GM11168 (cell line): ENCODE results near the gene DGKZ.

ENCODE experiments used
- in situ Hi-C: fragments of 300-500 bp; cut with MboI; formaldehyde crosslinking; loops from one replicate; pipeline ENCODE4 v1.12.0; 2022; ENCODE audit warnings: low sequenced_read_pairs; ENCODE audit not compliant: unreplicated experiment

Gene DGKZ

DNA sequence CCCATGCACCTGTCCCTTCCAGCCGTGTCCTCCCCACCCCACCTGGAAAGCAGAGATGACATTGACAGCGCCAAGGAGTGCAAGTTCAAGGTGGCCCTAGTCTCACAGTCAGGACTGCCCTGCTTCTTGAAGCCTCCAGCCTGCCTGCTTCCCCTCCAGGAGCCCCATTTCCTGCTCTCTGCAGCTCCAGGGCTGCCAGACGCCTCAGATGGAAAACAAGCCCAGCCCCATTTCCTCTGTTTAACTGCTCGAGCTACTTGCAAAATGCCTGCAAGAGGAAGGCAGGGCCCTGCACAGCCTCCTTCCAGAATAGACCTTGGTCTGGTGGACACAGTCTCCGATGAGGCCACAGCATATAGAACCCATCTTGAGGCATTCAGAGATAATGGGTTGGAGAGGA lies 5.0 kb upstream of the DGKZ start:
- in situ Hi-C loops: no loop called here

DNA sequence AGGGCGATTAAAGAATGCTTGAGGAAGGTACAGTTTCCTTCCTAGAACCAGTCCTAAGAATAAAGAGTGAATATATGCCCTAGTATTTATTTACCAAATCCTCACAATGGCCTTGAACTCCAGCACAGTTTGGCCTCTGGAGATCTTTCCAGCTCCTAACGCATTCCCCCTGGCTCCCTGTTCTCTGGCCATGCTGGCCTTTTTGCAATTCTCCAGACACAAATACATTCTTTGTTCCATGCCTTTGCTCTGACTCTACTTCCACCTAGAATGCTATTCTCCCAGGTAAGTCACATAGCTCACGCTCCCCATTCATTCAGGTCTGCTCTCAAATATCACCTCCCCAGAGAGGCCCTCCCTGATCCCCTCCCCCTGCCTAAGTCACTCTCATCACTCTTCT lies 3.7 kb upstream of the DGKZ start:
- in situ Hi-C loops: no loop called here

DNA sequence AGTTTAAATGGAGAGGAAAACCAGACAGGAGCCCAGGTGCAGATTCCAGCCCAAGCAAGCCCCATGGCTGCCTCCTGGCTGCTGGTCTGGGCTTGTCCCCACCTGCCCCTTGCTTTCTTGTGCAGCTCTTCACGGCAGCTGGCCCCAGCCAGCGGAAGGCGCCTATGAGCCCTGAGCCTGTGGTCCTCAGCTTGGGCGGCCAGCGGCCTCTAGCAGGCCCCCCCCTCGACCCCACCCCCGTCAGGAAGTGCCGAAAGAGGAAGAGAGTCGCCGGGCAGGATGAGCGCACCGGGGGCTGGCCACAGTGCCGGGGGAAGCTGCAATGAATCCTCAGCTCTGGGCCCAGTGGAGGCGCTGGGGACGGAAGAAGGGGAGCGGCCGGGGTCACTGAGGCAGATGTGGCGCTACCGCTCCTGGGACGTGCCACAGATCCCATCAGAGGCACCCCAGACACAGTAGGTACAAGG lies 2.1 kb upstream of the DGKZ start:
- in situ Hi-C loops: no loop called here

DNA sequence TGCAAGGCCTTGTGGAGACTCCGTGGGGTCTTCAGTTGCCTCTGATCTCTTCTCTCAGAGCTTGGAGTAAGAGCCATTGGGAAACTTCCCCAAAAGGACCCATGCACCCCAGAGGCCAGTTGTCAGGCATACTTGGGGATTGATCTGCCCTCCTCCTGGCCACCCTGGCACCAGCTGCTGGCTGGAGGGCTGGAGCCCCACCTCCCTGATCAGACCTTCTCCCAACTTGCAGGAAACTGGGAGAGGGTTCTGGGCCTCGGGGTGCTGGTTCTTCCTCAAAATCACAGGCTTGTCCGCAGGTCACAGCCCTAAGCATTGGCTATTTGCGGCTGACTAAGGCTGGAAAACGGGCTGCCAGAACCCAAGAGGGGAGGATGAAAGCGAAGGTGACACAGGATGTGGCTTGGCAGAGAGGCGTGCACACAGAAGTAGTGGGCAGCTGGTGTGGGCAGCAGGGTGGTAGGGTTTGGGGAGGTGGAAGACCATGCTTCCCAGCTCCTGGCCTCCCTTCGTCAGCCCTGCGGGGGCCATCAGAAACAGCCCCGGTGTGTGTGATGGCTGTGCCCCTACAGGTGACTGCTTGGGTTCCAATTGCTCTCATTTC lies 1.3 kb upstream of the DGKZ start:
- in situ Hi-C loops: no loop called here

DNA sequence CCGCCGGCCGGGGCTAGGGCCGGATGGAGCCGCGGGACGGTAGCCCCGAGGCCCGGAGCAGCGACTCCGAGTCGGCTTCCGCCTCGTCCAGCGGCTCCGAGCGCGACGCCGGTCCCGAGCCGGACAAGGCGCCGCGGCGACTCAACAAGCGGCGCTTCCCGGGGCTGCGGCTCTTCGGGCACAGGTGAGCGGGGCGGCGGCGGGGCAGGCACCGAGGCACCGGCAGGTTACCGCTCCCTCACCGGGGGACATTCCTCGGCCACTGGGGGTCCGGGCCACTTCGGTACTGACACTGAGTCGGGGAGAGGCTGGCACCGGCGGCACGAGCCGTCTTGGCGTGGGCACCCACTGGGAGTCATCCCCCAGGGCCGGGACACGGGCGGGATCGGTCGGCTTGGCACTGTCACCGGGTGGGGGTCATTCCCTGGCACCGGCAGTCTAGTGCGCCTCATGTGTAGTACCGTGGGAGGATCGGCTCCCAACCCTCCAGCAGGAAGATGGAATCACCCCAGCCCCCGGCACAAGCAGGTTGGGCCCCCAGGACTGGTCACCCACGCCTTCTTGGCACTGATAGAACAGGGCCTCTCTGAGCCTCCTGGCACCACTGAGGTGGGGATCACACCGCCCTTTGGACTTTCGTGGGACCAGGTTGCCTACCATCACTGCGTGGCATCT lies 511 bp downstream of the DGKZ start:
- in situ Hi-C loops: no loop called here

DNA sequence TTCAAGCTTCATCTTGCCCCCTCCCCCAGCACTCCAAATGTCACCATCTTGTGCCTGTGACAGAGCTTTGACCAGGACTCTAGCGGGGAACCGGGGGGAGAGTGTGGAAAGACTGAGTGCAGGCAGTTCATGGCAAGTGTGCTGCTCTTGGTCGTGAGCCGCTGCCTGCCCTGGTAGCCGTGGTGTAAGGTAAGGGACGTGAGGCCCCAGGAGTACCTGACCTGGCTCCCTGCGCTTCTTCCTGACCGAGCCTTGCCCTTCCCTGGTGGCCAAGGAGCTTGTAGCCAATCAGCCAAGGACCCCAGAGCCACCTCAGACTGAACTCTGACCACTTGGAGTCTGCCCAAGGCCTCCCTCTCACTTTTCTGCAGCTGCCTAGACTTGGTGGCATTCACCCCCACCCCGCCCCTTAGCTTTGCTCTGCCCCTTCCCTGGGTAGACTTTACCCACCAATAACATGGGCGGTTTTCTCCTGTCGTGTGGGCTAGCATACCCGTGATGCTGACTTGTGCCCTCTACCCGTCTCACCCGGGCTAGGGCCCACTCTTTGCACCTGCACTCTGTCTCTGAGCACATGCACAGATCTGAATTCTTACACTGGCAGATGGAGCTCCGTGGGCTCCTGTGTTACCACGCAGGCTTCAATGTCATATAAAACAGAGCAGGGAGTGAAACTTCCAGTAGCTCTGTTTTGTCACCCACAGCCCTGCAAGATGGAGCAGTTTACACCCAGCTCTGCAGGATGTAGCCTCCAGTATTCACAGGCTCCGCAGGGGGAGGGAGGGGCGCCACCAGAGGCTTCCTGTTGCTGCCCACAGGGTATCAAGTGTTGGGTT lies 1.5 kb downstream of the DGKZ start:
- in situ Hi-C loops: no loop called here

DNA sequence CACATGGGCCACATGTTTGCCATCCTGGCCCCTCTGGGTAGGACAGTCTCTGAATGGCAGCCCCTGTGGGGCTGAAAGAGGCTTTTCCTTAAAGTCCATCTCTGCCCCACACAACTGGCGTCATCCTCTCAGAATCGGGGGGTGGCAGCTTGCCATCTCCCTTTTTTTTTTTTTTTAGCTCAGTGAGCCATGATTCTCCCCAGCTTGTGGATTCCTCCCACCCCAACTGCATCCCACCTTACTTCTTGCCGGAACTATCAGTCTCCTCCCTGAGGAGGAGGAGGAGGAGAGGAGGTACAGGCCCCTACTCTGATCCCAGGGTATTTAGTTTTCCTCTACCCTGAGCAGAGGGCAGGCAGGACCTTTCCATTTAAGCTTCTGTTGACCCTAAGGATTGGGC lies 3.4 kb downstream of the DGKZ start:
- in situ Hi-C loops: no loop called here

DNA sequence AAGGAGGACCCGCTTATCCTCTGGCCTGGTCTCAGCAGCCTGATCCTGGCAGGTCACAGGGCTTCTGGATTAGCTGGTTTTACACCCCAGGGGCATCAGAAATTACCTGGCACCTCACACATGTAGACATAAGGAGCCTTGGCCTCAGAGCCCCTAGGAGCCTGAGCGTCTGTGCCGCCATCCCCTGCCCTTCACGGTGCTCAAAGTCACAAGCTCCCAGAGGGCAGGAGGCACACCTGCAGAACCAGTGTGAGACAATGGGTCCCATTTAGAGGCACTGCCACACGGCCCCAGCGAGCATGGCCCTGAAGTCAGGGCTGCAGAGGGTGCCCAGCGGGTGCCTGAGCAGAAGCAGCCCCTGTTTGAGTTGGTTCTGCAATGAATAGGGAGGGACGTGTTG lies 3.9 kb downstream of the DGKZ start:
- in situ Hi-C loops: no loop called here

DNA sequence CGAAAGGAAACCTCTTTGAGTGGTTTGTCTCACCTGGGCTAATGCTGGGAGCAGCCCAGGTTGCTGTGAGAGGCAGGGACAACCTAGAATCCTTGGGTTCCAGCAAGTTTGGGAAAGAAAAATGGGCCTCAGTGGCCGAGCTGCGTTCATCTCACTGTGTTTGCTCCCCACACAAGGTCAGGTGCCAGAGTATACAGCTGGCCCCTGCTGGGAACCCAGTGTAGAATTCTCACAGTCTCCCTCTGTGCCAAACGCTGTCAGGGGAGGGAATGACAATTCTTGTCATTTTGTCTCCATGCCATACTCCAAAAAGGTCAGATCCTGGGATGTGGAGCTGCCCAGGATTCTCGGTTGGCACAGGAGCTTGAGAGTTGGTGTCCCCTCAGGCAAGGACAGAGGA lies 4.3 kb downstream of the DGKZ start:
- in situ Hi-C loops: no loop called here

DNA sequence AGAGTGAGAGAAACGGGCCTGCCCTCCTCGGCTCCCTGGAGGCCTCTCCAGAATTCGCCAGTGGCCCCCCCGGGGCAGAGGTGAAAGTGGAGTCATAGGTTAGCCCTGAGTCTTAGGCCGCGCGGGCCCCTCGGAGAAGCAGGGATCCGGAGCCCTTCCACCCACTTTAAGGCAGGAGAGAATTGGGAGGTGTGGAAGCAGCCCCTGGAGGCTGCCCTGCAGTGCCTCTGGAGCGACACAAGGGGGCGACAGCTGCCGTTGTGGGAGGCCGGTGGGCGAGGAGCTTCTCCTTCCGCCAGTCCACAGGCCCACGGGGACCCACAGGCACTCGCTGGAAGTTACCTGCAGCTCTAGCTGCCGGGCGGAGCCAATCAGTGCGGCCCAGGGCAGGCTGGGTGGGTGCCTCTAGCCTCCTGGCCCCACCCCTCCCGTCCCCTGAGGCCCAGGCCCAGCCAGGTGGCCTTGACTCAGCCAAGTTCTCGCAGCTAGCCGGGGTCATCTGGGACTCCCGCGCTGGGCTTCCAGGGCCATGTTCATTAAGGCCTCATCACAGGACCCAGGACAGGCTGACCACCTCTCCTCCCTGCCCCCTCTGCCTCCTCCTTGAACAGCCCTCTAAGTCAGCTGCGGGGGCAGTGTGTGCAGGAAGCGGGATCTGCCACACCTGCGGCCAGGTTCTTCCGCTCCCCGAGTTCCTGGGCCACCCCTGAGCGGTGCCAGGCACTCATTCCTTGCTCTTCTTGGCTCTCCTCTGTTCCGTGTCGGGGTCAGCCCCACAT lies 5.0 kb downstream of the DGKZ start:
- in situ Hi-C loops: no loop called here

DNA sequence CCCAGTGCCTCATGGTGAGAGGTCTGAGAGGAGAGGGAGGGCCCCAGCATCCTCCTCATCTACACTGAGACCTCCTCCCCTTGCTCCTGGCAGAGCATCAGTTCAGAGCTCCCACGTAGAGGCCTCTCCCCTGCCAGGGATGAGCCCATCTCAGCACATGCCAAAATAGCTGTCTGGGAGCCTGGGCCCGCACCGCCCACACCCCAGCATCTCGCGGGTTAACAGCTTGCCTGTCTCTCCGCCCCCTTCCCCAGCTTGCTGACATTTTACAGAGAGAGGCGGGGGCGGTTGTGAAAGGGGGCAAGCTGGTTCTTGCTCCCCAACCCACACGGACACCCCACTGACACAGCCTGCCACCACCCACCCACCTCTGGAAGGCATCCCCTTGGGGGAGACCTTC lies 6.4 kb downstream of the DGKZ start:
- in situ Hi-C loops: no loop called here

DNA sequence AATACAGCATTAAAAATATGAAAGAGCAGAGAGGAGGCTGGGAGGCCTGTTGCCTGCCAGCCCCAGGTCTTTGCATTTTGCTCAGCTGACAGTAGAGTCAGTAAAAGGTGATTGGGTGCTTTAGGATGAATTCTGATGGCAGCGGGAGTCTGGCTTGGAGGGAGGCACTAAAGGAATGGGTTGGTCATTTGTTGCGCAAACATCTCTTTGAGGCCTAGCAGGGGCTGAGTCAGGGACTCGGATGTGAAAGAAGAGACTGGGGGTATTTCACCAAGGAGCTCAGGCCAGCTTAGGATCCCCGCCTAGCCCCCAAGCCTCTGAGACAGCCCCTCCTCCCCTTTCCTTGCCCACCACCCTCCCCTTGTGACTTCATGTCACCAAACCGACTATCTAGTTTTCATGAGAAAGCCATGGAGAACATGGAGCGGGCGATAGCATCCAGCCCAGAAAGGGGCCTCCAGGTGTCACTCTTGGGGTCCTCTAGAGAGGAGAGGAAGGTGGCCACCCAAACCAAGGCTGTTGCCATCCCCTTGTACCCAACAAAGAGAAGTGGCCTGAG lies 9.7 kb downstream of the DGKZ start:
- in situ Hi-C loops: no loop called here

DNA sequence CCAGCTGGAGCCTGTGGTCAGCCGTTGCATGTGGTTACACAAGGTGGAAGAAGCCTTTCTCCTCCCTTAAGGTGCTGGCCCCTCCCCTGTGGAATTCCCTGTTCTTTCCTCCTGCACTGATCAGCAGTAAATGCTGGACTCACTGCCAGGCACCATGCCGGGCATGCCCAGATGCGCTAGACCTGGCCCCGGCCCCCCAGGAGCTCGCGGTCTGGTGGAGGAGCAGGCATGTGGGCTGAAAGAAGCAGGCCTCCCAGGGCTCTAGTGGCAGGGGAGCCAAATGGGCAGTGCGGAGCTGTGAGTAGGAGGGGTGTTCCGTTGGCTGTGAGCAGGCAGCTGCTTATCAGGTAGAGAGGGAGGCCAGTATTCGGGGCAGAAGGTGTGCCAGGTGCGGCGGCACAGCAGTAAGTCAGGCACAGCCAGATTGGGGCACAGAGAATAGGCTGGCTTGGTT lies 10.2 kb downstream of the DGKZ start:
- in situ Hi-C loops: no loop called here

DNA sequence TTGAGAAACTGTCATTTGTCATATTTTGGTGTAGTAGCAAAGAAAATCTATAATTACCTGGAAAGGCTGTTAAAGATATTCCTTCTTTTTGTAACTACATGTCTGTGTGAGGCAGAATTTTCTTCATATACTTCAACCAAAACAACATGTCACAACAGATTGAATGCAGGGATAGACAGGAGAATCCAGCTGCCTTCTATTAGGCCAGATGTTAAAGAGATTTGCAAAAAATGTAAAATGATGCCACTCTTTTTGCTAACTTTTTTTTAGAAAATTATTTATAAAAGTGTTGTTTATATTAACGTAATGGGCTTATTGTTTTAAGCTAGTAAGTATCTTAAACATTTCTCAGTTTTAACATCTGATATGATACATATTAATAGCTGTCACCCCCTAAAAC lies 12.7 kb downstream of the DGKZ start:
- in situ Hi-C loops: no loop called here

DNA sequence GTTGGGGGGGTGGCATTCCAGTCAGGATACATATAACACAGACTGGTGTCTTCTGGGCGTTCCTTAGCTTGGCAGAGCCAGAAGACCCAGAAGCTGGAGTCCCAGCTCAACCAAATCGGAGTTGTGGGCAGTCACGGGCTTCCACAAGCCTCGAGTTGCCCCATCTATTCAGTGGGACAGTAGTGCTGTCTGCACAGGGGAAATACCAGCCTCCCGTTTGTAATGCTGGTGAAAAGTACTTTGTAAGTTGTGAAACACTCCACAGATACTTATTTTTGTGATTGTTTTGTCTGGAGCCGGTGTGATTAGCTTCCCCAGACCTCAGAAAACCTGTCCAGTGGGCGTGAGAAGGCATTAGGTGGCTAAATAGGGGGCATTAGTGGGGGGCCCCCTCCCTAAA lies 13.6 kb downstream of the DGKZ start:
- in situ Hi-C loops: no loop called here

DNA sequence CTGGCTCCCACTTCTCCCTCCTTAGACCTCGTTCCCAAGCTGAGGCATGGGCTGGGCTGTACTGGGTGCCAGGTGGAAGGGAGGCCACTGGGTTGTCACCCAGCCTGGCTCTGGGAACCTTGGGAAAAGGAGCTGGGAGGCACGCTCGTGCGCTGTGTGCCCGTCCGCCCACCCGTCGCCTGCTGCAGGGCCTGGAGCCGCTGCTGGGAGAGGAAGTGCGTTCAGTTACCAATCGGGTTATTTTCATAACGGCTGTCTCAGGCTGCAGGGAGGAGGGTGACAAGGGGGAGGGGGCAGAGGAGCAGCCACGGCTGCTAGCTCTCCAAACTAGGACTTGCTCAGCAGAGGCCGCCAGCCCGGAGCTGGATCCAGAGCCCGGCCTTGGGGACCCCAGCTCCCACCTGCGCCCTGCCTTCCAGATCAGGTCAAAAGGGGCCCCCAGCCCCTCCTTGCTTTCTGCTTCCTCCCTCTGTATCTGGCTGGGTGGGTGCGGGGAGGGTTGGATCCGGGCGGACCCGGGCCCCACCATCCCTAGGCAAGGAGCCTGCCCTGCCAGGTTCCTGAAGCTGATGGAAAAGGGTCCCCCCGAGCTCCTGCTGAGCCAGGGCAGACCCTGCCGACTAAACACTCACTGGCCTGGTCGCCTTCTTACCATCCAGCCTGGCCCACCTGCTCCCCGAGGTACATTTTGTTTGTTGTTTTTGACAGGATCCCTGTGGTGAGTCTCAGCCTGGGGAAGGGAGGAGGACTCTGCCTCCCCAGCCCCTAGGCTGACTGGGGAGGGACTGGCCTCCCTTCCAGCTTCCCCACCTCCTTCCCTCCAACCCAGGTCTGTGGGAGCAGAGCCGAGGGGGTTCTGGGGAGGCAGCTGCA lies 14.3 kb downstream of the DGKZ start:
- in situ Hi-C loops: no loop called here

DNA sequence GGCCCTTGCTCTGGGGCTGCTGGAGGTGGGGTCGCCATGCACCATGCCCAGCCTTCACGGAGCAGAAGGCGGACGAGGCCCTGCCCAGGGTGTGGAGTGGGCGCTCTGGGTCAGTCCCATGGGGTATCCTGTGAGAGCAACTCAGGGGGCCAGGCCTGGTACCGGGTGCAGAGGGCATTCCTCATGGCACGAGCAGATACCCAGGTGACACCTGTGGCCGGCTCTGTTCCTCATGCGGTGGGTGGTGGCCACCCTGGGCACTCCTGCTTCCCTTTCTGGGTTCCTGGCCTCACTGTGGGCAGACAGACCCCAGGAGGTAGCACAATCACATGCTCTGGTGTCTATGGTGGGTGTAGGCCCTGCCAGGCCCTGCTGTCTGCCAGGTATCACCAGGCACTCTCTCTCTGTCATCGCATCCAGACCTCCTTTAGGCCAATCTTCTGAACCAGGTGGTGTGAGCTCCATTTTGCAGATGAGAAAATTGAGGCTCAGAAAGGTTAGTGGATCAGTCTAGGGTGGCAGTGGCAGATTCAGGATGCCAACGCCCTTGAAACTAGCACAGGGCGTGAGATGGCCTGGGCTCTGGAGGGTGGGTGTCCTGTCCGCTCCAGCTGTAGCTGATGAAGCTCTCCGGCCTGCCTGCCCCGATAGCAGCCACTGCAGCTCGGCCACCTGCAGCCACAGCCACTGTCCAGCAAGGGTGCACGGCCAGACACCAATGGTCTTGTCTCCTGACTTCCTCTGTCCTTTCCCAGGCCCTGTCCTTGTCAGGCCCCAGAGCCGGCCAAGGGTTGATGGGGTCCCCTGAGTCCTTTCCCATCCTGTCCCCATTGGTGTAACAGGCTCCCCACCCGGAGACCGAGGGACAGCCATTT lies 15.1 kb downstream of the DGKZ start:
- in situ Hi-C loops: no loop called here

DNA sequence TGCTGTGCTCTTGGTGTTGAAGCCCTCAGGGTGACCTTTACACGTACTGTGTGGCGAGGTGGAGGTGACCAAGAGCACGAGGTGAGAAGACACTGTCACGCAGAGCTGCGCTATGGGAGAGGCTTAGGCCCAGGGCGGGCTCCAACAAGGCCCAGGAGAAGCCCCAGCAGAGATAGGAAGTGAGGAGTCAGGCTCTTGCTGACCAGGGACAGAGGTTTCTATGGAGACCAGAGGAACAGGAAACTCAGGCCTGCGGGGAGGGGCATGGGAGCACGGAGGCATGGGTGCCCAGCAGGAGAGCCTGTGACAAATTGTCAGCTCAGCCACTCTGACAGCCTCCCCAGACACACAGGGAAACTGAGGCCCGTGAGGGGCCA lies 15.8 kb downstream of the DGKZ start:
- in situ Hi-C loops: no loop called here
